CD4-positive, CD25-positive, alpha-beta regulatory T cell (primary cell): Measurements from ENCODE around the gene DENND5B. TPM values are rescaled to one million over a fixed set of nuclear protein-coding genes. Genes with fewer than 3 reads are reported as not detected.
"Not testable (repeated sequence)": the region's sequence is repeated elsewhere in the genome, so short reads cannot be mapped to it uniquely, and the experiment has no call there.

Experiments
- ATAC-seq, 2 donors: fragments of 150-1000 bp; cut with Tn5 transposase; one replicate each; pipeline ENCODE4 v1.10.0; 2021; ENCODE audit warnings: low read depth in 2 of 2, moderate number of reproducible peaks in 2 of 2, moderate library complexity in 1 of 2
- DNase-seq, 3 donors: peaks; one replicate each; pipeline versions ENCODE4 v3.0.0 to v3.0.0-alpha.2; 2012 to 2022; ENCODE audit warnings: mixed read lengths in 1 of 3
- H3K27ac ChIP-seq: one replicate; pipeline ENCODE4 v1.7.0; 2013; ENCODE audit warnings: mild to moderate bottlenecking, low read length; ENCODE audit not compliant: insufficient read depth, poor library complexity, severe bottlenecking
- H3K27me3 ChIP-seq: one replicate; pipeline ENCODE4 v1.7.0; 2013; ENCODE audit warnings: low read length; ENCODE audit not compliant: control insufficient read depth, insufficient read depth
- H3K36me3 ChIP-seq: one replicate; pipeline ENCODE4 v1.7.0; 2013; ENCODE audit warnings: mild to moderate bottlenecking, low read length, moderate library complexity; ENCODE audit not compliant: control insufficient read depth, insufficient read depth
- H3K4me1 ChIP-seq: 2 replicates; pipeline ENCODE4 v1.7.0; 2013; ENCODE audit warnings: mild to moderate bottlenecking, low read length; ENCODE audit not compliant: insufficient read depth, control insufficient read depth, poor library complexity, severe bottlenecking
- H3K4me3 ChIP-seq: one replicate; pipeline ENCODE4 v1.7.0; 2013; ENCODE audit warnings: low read depth, mild to moderate bottlenecking, low read length, moderate library complexity
- H3K9me3 ChIP-seq, 2 experiments: 1 replicate in 1 of 2; 2 replicates in 1 of 2; pipeline ENCODE4 v1.7.0; 2013; ENCODE audit warnings: low read length in 2 of 2, mild to moderate bottlenecking in 1 of 2, moderate library complexity in 1 of 2; ENCODE audit not compliant: control insufficient read depth in 2 of 2
- H3K27ac Mint-ChIP-seq, 3 donors: one replicate each; pipeline ENCODE4 v1.8.0; 2020 to 2022; ENCODE audit warnings: mild to moderate bottlenecking in 3 of 3, mixed read lengths in 3 of 3, moderate library complexity in 2 of 3
- H3K27me3 Mint-ChIP-seq: one replicate; pipeline ENCODE4 v1.8.0; 2022; ENCODE audit warnings: mild to moderate bottlenecking, mixed read lengths
- H3K36me3 Mint-ChIP-seq: one replicate; pipeline ENCODE4 v1.8.0; 2020; ENCODE audit warnings: mixed read lengths
- H3K4me1 Mint-ChIP-seq, 4 donors: one replicate each; pipeline ENCODE4 v1.8.0; 2020 to 2022; ENCODE audit warnings: mixed read lengths in 4 of 4, mild to moderate bottlenecking in 1 of 4
- H3K4me3 Mint-ChIP-seq, 4 donors: one replicate each; pipeline ENCODE4 v1.8.0; 2020 to 2022; ENCODE audit warnings: mild to moderate bottlenecking in 4 of 4, mixed read lengths in 4 of 4, moderate library complexity in 3 of 4
- H3K9me3 Mint-ChIP-seq, 7 donors: one replicate each; pipeline ENCODE4 v1.8.0; 2020 to 2022; ENCODE audit warnings: mixed read lengths in 7 of 7, mild to moderate bottlenecking in 3 of 7, moderate library complexity in 2 of 7
- polyA plus RNA-seq, 4 donors: library from polyadenylated mRNA; unstranded; fragments of 300-500 nt; fragmentation: Illumina TruSeq; gene quantifications; one replicate each; pipeline ENCODE4 v1.2.3, GENCODE V29; 2021
- total RNA-seq: library from RNA; stranded (reverse); gene quantifications from one replicate; pipeline ENCODE4 v1.2.3, GENCODE V29; 2022

Gene DENND5B
- total and polyA plus RNA-seq, 5 donors from 2014 or later, result 0.39 to 0.76 TPM; not detected in 3

DNA sequence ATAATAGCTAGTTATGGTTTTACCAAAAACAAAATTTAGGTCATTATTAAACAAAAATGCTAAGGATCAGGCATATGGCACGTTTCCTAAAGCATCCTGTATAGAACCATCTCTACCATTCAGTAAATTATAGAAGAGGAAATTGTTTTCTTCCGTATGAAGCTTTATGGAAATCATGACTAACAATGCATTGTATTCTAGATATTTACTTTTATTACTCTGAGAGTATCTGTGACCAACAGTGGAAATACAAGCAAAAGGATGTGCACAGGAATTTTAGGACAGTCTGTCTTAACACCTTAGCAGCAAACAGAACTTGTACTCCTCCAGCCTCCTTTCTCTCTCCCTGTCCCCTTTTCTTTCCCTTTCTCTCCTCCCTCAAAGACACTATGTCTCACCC, 7.1 kb downstream of the DENND5B start:
- H3K4me1 ChIP-seq, result no peaks in the 10 kb centered on the region
- H3K9me3 ChIP-seq, result peaks cover 0 to 2% of the 10 kb centered on the region in 2 experiments
- Mint-ChIP-seq H3K4me1 (peaks cover 0 to under 1% (median 0%) of the 10 kb centered on the region in 4 donors), H3K27ac (no peak overlapping the region), H3K9me3 (peaks cover 0 to 3% (median 0%) of the 10 kb centered on the region in 7 donors), H3K36me3 (no peaks in the 10 kb centered on the region), H3K4me3 (no peak overlapping the region), H3K27me3 (peaks cover 33% of the 10 kb centered on the region)
- H3K27me3 ChIP-seq, result peaks cover 22% of the 10 kb centered on the region
- no peaks in the 10 kb centered on the region for H3K36me3 ChIP-seq
- no peak overlapping the region for H3K4me3 ChIP-seq
- DNase-seq (no peak), ATAC-seq (no peak)
- H3K27ac ChIP-seq, result no peak overlapping the region

DNA sequence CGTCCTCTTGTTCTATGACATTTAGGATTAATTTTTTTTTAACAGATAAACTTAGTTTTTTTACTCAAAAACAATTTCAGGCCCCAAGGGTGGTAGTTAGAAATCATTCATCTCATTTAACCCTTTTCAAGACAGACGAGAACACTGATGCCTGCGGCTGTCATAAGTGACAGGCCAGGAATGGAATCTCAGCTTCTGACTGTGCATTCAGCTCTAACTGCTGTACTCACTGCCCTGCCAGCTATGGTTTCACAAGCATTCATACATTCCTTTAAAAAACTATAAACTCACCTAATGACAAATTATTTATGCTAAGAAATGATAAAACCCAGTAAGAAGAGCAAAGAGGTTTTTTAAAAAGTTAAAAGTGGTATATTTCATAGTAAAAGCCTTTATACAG, 8.8 kb downstream of the DENND5B start:
- peaks cover 10% of the 10 kb centered on the region for H3K27me3 ChIP-seq

DNA sequence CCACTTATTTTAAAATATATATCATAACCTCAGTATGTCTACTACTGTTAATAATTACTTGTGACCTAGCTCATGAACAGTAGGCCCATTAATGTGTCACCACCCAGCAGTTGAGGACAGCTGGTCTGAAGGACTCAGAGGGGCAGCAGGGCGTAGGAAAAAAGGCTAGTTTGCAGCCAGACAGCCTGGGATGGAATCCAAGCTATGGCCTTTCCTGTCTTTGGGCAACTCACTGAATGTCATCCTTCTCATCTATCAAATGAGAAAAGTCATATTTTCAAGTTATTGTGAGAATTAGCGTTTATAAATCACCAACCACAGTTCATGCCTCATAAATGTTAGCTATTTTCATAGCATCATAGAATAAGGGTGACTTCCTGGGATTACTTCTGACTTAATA, 12.3 kb downstream of the DENND5B start:
- Mint-ChIP-seq H3K4me3 (no peak overlapping the region), H3K27me3 (peaks cover 10% of the 10 kb centered on the region), H3K9me3 (peaks cover 0 to 1% (median 0%) of the 10 kb centered on the region in 7 donors), H3K4me1 (no peaks in the 10 kb centered on the region), H3K27ac (no peak overlapping the region), H3K36me3 (no peaks in the 10 kb centered on the region)
- no peaks in the 10 kb centered on the region for H3K9me3 ChIP-seq
- no peak overlapping the region for H3K27ac ChIP-seq
- no peaks in the 10 kb centered on the region for H3K27me3 ChIP-seq
- no peak overlapping the region for H3K4me3 ChIP-seq
- no peaks in the 10 kb centered on the region for H3K4me1 ChIP-seq
- ATAC-seq, result no peak
- no peak for DNase-seq
- no peaks in the 10 kb centered on the region for H3K36me3 ChIP-seq

More for the DNA sequence above, 8.8 kb downstream of the DENND5B start:
- H3K36me3 ChIP-seq, result no peaks in the 10 kb centered on the region
- no peak overlapping the region for H3K4me3 ChIP-seq
- no peak overlapping the region for H3K27ac ChIP-seq
- H3K4me1 Mint-ChIP-seq, result no peaks in the 10 kb centered on the region
- no peaks in the 10 kb centered on the region for H3K36me3 Mint-ChIP-seq
- H3K9me3 Mint-ChIP-seq, result peaks cover 0 to 3% (median 0%) of the 10 kb centered on the region in 7 donors
- H3K27me3 Mint-ChIP-seq, result peaks cover 19% of the 10 kb centered on the region
- H3K27ac Mint-ChIP-seq, result no peak overlapping the region
- DNase-seq (no peak), ATAC-seq (no peak)
- no peak overlapping the region for H3K4me3 Mint-ChIP-seq
- no peaks in the 10 kb centered on the region for H3K9me3 ChIP-seq
- H3K4me1 ChIP-seq, result no peaks in the 10 kb centered on the region

DNA sequence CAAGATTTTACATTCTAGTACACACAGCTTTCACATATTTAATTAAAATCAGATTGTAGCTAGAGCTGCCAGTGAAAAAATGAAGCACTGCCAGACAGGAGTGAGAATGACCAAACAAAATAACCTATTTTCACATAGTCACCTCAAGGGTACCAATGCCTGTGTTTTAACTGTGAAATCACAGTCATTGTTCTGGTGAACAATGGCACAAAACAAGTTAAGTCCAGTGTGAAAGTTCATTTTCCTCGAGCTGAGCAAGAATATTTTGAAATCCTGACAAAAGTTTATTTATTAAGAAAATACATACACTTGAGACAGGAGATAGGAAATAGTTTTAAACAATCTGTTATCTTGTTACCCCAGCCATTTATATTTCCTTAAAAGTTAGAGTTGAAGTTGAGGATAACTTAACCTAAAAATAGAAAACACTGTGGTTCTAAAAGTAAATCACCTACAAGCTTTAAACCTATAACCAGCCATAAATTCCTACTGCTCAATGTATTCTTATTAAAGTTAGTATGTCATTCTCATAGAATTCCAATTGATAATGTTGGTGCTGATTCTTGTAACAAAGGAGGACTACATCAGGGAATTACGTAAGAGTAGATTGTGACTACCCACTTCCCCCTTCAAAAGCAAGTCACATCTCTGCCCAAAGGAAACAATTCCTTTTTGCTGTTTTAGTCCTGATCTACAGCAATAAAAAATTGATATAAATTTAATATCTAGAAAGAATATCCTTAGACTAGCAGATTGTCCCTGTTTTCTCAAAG, 15.9 kb downstream of the DENND5B start:
- no peak overlapping the region for H3K4me3 Mint-ChIP-seq
- peaks cover 0 to 1% (median 0%) of the 10 kb centered on the region in 7 donors for H3K9me3 Mint-ChIP-seq
- no peak overlapping the region for H3K4me3 ChIP-seq
- H3K27ac ChIP-seq, result no peak overlapping the region
- no peak overlapping the region for H3K27ac Mint-ChIP-seq
- H3K4me1 ChIP-seq, result no peaks in the 10 kb centered on the region
- no peaks in the 10 kb centered on the region for H3K9me3 ChIP-seq
- peaks cover 21% of the 10 kb centered on the region for H3K27me3 Mint-ChIP-seq
- H3K4me1 Mint-ChIP-seq, result peaks cover 0 to 3% (median 0%) of the 10 kb centered on the region in 4 donors
- no peak for ATAC-seq
- H3K27me3 ChIP-seq, result no peaks in the 10 kb centered on the region
- DNase-seq, result no peak
- H3K36me3 ChIP-seq, result no peaks in the 10 kb centered on the region
- no peaks in the 10 kb centered on the region for H3K36me3 Mint-ChIP-seq

DNA sequence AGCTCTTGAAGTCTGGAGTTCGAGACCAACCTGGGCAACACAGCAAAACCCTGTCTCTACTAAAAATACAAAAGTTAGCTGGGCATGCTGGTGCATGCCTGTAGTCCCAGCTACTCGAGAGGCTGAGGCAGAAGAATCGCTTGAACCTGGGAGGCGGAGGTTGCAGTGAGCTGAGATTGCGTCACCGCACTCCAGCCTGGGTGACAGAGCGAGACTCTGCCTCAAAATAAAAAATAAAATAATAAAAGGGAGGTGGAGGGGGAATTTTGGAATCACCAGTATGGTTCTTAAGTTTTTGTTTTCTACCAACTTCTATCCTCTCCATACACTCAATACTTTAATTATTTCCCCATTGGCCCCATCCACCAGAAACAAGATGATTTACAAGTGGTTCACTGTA, 16.6 kb downstream of the DENND5B start:
- H3K9me3 ChIP-seq, H3K4me3 ChIP-seq, ATAC-seq, H3K4me1 ChIP-seq, H3K36me3 Mint-ChIP-seq, H3K9me3 Mint-ChIP-seq, H3K27ac Mint-ChIP-seq, H3K27me3 ChIP-seq, H3K4me3 Mint-ChIP-seq, DNase-seq, H3K27ac ChIP-seq, H3K4me1 Mint-ChIP-seq, H3K36me3 ChIP-seq: not testable (repeated sequence)
- peaks cover 21% of the 10 kb centered on the region for H3K27me3 Mint-ChIP-seq

DNA sequence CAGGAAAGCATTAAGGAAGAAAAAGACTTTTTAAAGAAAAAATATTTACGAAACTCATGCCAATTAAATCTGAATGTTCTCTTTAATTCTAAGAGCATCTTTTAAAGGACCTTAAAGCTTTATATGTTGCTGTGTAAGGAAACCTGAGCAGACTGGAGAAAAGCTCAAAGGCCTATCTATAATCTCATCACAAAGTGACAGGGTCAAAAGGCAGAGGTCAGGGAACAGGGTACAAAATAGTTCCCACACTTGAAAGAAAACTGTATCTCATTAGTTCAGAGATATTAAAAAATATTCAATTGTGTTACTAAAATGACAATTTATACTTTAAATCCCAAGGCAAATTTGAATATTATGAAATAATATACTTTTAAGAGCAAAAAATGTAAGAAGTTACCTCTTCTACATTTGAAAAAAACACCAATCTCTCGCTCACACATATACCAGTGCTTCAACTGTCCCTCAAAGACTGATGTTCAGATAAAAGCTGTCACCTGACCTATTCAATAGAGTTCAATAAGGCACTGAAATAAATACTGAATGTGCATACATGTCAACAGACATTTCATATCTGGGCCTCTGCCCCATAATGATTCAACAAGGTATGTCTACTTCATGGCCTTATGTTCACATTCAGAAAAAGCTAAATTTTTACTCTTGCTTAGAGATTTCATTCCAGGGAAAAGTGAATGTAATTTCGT, 17.9 kb downstream of the DENND5B start:
- no peaks in the 10 kb centered on the region for H3K27me3 ChIP-seq
- ATAC-seq (no peak), DNase-seq (no peak)
- Mint-ChIP-seq H3K27me3 (peaks cover 28% of the 10 kb centered on the region), H3K27ac (no peak overlapping the region), H3K36me3 (no peaks in the 10 kb centered on the region), H3K4me1 (peaks cover 0 to 3% (median 0%) of the 10 kb centered on the region in 4 donors), H3K9me3 (peaks cover 0 to 1% (median 0%) of the 10 kb centered on the region in 7 donors), H3K4me3 (no peak overlapping the region)
- no peak overlapping the region for H3K27ac ChIP-seq
- H3K4me1 ChIP-seq, result no peaks in the 10 kb centered on the region
- no peaks in the 10 kb centered on the region for H3K9me3 ChIP-seq
- H3K4me3 ChIP-seq, result no peak overlapping the region
- no peaks in the 10 kb centered on the region for H3K36me3 ChIP-seq

DNA sequence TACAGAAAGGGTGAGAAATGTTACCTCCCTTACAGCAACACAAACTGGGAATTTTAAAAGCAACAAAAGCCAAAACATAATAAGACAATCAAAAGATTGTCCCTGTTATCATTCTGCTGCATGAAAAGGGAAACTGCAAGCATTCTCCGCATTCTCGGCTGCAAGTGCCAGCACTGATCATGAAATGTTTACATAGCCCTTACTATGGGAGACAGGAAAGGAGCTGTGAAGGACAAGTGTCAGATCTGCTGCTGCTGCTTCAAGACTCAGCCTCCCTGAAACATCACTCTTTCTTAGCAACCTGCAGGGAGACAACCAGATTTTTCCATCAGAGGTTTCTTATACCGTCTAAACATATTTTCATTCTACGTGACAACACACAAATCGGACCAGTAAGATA, 20.1 kb downstream of the DENND5B start:
- peaks cover 0 to 3% (median 0%) of the 10 kb centered on the region in 4 donors for H3K4me1 Mint-ChIP-seq
- H3K4me3 Mint-ChIP-seq, result no peak overlapping the region
- DNase-seq, result no peak
- H3K9me3 ChIP-seq, result no peaks in the 10 kb centered on the region
- H3K27me3 Mint-ChIP-seq, result peaks cover 29% of the 10 kb centered on the region
- H3K36me3 ChIP-seq, result no peaks in the 10 kb centered on the region
- H3K4me3 ChIP-seq, result no peak overlapping the region
- no peak overlapping the region for H3K27ac Mint-ChIP-seq
- H3K27me3 ChIP-seq, result no peaks in the 10 kb centered on the region
- H3K36me3 Mint-ChIP-seq, result no peaks in the 10 kb centered on the region
- no peak overlapping the region for H3K27ac ChIP-seq
- peaks cover 0 to 1% (median 0%) of the 10 kb centered on the region in 7 donors for H3K9me3 Mint-ChIP-seq
- ATAC-seq, result no peak
- H3K4me1 ChIP-seq, result no peaks in the 10 kb centered on the region
